GM18517 (cell line): ENCODE data around the gene ISL1.

Experiments used
- ATAC-seq: cut with Tn5 transposase; IDR thresholded peaks from one replicate; pipeline ENCODE4 v1.9.1; 2021; ENCODE audit warnings: mild to moderate bottlenecking, moderate library complexity; ENCODE audit not compliant: unreplicated experiment

ISL1 gene

DNA sequence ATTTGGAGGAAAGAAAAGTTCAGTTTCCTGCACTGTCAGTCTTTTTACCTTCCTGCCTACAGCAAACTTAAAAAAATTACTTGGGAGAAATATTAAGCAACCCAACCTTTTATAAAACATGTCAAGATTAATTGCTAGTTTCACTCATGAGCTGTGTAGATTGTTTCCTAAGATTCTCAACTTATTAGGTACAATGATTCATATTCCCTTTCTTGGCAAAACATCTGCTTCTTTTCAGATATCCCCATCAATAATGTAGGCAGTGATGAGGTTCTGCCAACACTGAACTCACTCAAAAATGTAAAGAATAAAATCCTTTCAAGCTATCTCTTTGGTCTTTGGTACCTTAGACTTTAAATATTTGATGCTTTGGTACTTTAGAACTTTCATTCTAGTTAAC lies 56.0 kb downstream of the ISL1 start:
- ATAC-seq, result no peak
